ENCODE data around the gene TSHR.

The TSHR gene

DNA sequence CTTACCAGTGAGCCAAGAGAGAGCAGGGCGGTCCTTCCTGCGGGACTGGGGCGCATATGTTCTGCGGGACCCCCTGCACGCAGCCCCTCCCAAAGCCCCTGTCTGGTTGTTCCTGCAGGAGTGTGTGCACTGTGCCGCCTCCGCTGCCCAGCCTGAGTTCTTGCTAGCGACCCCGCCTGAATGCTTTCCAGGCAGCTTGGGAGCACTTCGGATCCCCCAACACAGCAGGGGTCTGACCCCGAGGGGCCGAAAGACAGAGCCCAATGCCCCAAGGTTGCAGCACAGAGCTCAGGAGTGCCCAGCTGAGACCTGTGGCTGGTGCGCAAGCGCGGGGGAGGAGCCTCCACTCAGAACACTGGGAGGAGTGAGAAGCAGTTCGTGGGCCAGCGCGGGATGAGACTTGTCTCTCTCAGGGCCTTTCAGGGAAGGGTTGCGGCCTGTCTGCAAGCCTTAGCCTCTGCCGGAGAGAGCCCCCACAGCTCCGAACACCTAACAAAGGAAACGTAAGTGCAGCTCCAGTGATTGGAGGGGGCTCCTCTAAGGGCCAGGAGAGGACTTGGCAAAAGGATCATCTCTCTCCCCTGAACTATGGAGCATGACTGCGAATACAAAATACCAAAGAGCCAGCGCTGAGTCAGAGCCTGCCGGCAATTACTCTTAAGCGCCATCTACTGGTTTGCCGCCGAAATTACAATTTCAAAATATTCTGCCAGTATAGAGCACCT is 214.8 kb downstream of the TSHR start:
- H3K9me3 ChIP-seq (ENCODE audit: low read length), result no peaks in the 10 kb centered on the region
- no peaks in the 10 kb centered on the region for H3K27me3 ChIP-seq (ENCODE audit: control insufficient read depth in 1 of 2, insufficient read depth in 2 of 2, low read length in 2 of 2)
- peak overlapping the region; percentile 70 for H3K27ac ChIP-seq (ENCODE audit: low read depth, low read length)
- H3K4me3 ChIP-seq (ENCODE audit: low read depth in 1 of 2, low read length in 2 of 2), result peak overlapping the region; percentile 71 to 83
- H3K36me3 ChIP-seq (ENCODE audit: insufficient read depth, low read length), result no peaks in the 10 kb centered on the region
- H3K9ac ChIP-seq (ENCODE audit: low read length), result peak overlapping the region; percentile 77
- H3K4me1 ChIP-seq (ENCODE audit: insufficient read depth, low read length), result peaks cover 6% of the 10 kb centered on the region

DNA sequence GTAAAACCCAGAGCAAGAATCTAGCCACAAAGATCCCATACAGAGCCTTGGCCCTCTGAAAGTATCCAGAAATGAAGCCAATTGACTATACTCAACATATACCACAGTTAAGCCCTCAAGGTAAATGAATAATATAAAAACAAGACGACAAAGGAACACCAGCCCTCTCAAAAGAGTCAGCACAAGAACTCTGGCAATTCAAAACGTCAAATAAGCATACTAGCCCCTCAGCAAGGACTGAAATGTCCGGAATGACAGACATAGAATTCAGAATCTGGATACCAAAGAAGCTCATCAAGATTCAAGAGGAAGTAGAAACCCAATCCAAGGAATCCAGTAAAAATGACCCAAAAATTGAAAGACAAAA is 215.4 kb downstream of the TSHR start:
- Histone ChIP-seq H3K4me3 (ENCODE audit: low read depth in 1 of 2, low read length in 2 of 2) (peak overlapping the region in 1 of 2 donors; percentile 83), H3K27ac (ENCODE audit: low read depth, low read length) (no peak overlapping the region), H3K9ac (ENCODE audit: low read length) (peak overlapping the region; percentile 47)

DNA sequence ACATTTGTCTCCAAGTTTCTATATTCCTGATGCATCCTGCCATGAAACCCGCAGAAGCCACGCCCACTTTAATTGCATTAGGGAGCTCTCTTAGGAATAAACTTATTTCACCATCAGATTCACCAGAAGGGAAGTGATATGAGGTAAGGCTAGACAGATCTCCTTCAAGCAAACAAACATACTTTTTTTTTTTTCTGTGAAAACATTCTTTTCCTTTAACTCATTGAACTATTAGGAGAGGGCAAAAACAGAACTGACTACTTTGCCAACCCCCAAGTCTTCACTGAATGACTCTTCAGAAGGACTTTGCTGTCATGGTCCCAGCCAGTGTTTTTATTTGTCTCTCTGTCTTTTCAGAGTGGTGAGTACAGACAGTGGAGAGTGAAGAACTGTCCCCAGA is 216.9 kb downstream of the TSHR start:
- Histone ChIP-seq H3K27me3 (ENCODE audit: control insufficient read depth in 1 of 2, insufficient read depth in 2 of 2, low read length in 2 of 2) (no peaks in the 10 kb centered on the region), H3K4me1 (ENCODE audit: insufficient read depth, low read length) (peaks cover 6% of the 10 kb centered on the region), H3K27ac (ENCODE audit: low read depth, low read length) (no peak overlapping the region), H3K36me3 (ENCODE audit: insufficient read depth, low read length) (no peaks in the 10 kb centered on the region), H3K4me3 (ENCODE audit: low read depth in 1 of 2, low read length in 2 of 2) (no peak overlapping the region), H3K9me3 (ENCODE audit: low read length) (no peaks in the 10 kb centered on the region), H3K9ac (ENCODE audit: low read length) (no peak overlapping the region)

More for the DNA sequence above, 215.4 kb downstream of the TSHR start:
- H3K36me3 ChIP-seq (ENCODE audit: insufficient read depth, low read length), result no peaks in the 10 kb centered on the region
- no peaks in the 10 kb centered on the region for H3K9me3 ChIP-seq (ENCODE audit: low read length)
- H3K4me1 ChIP-seq (ENCODE audit: insufficient read depth, low read length), result peaks cover 6% of the 10 kb centered on the region
- no peaks in the 10 kb centered on the region for H3K27me3 ChIP-seq (ENCODE audit: control insufficient read depth in 1 of 2, insufficient read depth in 2 of 2, low read length in 2 of 2)

DNA sequence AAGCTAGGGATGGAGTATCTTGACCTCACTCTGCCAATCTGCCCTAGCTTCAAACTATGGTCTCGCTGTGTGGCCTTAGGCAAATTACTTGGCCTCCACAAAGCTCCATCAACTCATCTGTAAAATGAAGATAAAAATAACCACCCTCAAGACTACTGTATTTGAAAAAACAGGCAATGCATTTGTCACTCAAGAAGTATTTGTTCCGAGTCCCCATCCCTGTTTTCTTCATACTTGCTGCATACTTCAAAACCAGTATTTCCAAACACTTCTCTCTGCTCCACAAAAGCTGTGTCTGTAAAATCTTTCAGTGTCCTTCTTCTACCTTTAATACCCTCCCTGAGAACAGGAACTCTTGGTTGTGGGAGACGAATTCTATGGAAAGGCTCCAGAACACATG is 217.5 kb downstream of the TSHR start:
- Histone ChIP-seq H3K9ac (ENCODE audit: low read length) (no peak overlapping the region), H3K27ac (ENCODE audit: low read depth, low read length) (no peak overlapping the region), H3K27me3 (ENCODE audit: control insufficient read depth in 1 of 2, insufficient read depth in 2 of 2, low read length in 2 of 2) (no peaks in the 10 kb centered on the region), H3K4me3 (ENCODE audit: low read depth in 1 of 2, low read length in 2 of 2) (no peak overlapping the region), H3K4me1 (ENCODE audit: insufficient read depth, low read length) (peaks cover 7% of the 10 kb centered on the region), H3K9me3 (ENCODE audit: low read length) (no peaks in the 10 kb centered on the region), H3K36me3 (ENCODE audit: insufficient read depth, low read length) (no peaks in the 10 kb centered on the region)

DNA sequence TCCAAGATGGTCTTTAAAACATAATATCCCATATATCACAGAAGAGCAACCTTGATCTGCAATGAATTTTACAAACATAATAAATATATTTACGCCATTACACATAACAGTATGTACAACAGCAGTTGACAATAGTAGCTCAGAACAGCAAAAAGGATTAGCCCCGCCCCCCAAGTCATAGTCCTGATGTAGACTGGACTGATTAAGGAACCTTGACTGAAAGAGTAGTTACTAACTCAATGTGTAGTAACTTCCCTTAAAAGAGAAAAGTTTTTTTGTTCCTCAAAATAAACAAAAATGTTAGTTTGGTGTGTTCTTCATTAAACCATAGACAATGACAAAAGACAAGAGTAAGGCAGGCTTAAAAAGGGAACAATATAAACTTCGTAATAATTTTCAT is 220.8 kb downstream of the TSHR start:
- no peak overlapping the region for H3K9ac ChIP-seq (ENCODE audit: low read length)
- H3K36me3 ChIP-seq (ENCODE audit: insufficient read depth, low read length), result no peaks in the 10 kb centered on the region
- H3K4me3 ChIP-seq (ENCODE audit: low read depth in 1 of 2, low read length in 2 of 2), result no peak overlapping the region
- H3K4me1 ChIP-seq (ENCODE audit: insufficient read depth, low read length), result peaks cover 7% of the 10 kb centered on the region
- no peaks in the 10 kb centered on the region for H3K27me3 ChIP-seq (ENCODE audit: control insufficient read depth in 1 of 2, insufficient read depth in 2 of 2, low read length in 2 of 2)
- H3K9me3 ChIP-seq (ENCODE audit: low read length), result no peaks in the 10 kb centered on the region
- no peak overlapping the region for H3K27ac ChIP-seq (ENCODE audit: low read depth, low read length)

DNA sequence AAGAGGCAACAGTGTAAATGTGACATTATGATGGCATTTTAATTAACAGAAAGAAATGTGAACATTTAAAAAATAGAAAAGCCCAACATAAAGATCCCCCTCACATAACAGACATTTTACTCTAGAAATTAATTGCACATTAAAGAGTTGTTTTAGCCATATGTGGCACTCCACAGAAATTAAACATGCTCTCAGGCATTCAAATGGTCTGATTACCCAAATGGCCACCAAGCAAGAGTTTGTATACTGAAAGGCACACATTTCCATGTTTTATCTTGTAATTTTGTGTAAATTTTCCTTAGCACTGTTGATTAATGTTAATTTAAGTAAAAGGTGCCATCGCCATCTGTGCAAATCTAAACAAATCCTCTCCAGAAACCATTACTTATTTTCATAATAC is 221.8 kb downstream of the TSHR start:
- H3K27ac ChIP-seq (ENCODE audit: low read depth, low read length), result no peak overlapping the region
- H3K4me3 ChIP-seq (ENCODE audit: low read depth in 1 of 2, low read length in 2 of 2), result peak overlapping the region in 1 of 2 donors; percentile 52
- peaks cover 14% of the 10 kb centered on the region for H3K4me1 ChIP-seq (ENCODE audit: insufficient read depth, low read length)
- no peaks in the 10 kb centered on the region for H3K36me3 ChIP-seq (ENCODE audit: insufficient read depth, low read length)
- H3K9me3 ChIP-seq (ENCODE audit: low read length), result no peaks in the 10 kb centered on the region
- H3K9ac ChIP-seq (ENCODE audit: low read length), result peak overlapping the region; percentile 34
- no peaks in the 10 kb centered on the region for H3K27me3 ChIP-seq (ENCODE audit: control insufficient read depth in 1 of 2, insufficient read depth in 2 of 2, low read length in 2 of 2)

DNA sequence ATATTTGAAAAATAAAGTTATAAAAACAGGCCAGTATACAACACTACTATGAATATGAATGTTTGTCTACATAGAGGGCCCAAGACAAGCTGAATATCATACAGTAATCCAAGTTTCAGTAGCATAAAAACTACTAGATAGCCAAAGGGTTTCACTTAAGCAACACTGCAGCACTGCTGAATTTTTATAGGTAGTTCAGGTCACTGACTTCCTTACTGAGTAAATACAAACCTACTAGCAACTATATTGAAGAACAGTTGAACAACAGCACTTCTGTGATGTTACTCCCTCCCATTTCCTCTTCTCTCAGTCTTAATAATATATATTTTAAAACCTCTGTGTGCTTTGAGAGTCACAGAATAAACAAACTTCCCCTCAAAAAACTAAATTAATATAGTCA is 222.6 kb downstream of the TSHR start:
- Histone ChIP-seq H3K36me3 (ENCODE audit: insufficient read depth, low read length) (no peaks in the 10 kb centered on the region), H3K9me3 (ENCODE audit: low read length) (no peaks in the 10 kb centered on the region), H3K4me3 (ENCODE audit: low read depth in 1 of 2, low read length in 2 of 2) (peak overlapping the region in 1 of 2 donors; percentile 52), H3K27ac (ENCODE audit: low read depth, low read length) (no peak overlapping the region), H3K27me3 (ENCODE audit: control insufficient read depth in 1 of 2, insufficient read depth in 2 of 2, low read length in 2 of 2) (no peaks in the 10 kb centered on the region), H3K9ac (ENCODE audit: low read length) (no peak overlapping the region), H3K4me1 (ENCODE audit: insufficient read depth, low read length) (peaks cover 15% of the 10 kb centered on the region)

DNA sequence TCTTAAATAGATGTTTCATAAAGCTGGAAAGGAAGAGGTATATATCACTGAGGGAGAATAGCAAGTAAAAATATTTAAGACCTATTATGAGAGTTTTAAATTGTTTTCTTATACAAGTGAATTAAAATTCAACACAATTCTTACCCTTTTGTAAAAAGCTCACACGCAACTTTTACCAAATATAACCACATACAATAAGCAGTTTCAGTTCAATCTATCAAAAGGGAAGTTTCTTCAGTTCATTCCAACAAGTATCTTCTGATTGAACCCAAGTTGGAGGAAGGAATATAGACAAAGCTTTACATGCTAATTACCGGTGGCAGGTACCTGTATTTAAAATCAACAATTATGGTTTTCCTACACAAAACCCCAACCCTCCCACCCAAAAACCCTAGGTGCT is 224.2 kb downstream of the TSHR start:
- H3K9ac ChIP-seq (ENCODE audit: low read length), result no peak overlapping the region
- no peaks in the 10 kb centered on the region for H3K27me3 ChIP-seq (ENCODE audit: control insufficient read depth in 1 of 2, insufficient read depth in 2 of 2, low read length in 2 of 2)
- no peaks in the 10 kb centered on the region for H3K9me3 ChIP-seq (ENCODE audit: low read length)
- H3K36me3 ChIP-seq (ENCODE audit: insufficient read depth, low read length), result no peaks in the 10 kb centered on the region
- H3K4me3 ChIP-seq (ENCODE audit: low read depth in 1 of 2, low read length in 2 of 2), result no peak overlapping the region
- H3K4me1 ChIP-seq (ENCODE audit: insufficient read depth, low read length), result peaks cover 15% of the 10 kb centered on the region
- no peak overlapping the region for H3K27ac ChIP-seq (ENCODE audit: low read depth, low read length)

DNA sequence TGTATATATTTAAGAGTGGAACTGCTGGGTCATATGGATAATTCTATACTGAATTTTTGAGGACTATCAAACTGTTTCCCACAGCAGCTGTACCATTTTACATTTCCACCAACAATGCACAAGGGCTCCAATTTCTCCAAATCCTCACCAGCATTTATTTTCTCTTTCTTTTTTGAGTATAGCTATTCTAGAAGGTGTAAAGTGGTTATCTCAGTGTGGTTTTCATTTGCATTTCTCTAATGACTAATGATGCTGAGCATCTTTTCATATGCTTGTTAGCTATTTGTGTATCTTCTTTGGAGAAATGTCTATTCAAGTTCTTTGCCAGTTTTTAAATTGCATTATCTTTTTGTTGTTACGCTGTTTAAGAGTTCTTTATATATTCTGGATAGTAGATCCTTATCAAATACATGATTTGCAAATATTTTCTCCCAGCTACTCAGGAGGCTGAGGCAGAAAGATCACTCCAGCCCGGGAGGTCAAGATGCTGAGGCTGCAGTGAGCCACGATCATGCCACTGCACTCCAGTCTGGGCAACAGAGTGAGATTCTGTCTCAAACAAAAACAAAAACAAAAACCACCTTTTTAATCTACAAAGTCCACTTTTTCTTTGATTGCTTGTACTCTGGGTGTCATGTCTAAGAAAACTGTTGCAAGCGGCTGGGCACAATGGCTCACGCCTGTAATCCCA is 232.6 kb downstream of the TSHR start:
- Histone ChIP-seq H3K36me3 (ENCODE audit: insufficient read depth, low read length) (peaks cover 31% of the 10 kb centered on the region), H3K9ac (ENCODE audit: low read length) (no peak overlapping the region), H3K4me3 (ENCODE audit: low read depth in 1 of 2, low read length in 2 of 2) (no peak overlapping the region), H3K27ac (ENCODE audit: low read depth, low read length) (no peak overlapping the region), H3K27me3 (ENCODE audit: control insufficient read depth in 1 of 2, insufficient read depth in 2 of 2, low read length in 2 of 2) (no peaks in the 10 kb centered on the region), H3K9me3 (ENCODE audit: low read length) (no peaks in the 10 kb centered on the region), H3K4me1 (ENCODE audit: insufficient read depth, low read length) (no peaks in the 10 kb centered on the region)

DNA sequence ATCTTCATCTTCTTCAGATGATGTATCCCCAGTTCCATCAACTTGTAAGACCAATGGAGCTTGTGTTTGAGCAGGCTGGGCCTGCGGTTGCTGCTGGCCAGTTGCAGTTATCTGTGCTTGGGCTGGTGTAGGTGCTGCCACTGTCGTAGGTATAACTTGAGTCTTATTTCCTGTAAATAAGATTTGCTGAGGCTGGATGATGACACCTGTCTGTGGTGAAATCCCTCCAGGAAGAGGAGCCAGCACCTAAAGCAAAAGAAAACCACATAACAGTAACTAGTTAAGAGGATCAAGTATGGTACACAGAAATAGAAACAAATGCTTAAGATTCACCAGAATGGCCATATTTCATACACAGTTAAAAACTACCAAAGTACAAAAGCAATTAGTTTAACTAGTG is 237.2 kb downstream of the TSHR start:
- Histone ChIP-seq H3K9ac (ENCODE audit: low read length) (no peak overlapping the region), H3K36me3 (ENCODE audit: insufficient read depth, low read length) (peaks cover 58% of the 10 kb centered on the region)

DNA sequence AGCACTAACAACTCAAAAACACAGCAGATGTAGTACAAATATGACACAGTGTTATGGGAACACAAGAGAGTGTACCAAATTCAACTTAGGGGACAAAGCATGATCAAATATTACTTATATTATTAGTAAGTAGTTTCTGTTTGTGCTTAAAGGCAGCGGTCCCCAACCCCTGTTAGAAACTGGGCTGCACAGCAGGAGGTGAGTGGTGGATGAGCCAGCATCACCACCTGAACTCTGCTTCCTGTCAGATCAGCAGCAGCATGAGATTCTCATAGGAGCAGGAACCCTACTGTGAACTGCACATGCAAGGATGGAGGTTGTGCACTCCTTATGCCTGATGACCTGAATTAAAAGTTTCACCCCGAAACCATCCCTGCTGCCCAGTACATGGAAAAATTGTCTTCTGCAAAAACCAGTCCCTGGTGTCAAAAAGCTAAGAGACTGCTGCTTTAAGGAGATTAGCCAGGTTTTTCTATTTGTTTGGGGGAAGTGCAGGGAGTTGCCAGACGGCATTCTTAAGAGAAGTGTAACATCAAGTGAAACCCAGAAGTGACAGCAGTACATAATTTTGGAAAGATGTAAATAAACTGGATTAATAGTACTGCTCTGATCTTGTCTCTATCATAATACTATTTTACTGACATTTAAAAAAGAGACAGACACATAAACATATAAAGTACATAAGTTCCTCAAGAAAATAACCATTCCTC is 238.7 kb downstream of the TSHR start:
- Histone ChIP-seq H3K9ac (ENCODE audit: low read length) (no peak overlapping the region), H3K27me3 (ENCODE audit: control insufficient read depth in 1 of 2, insufficient read depth in 2 of 2, low read length in 2 of 2) (no peaks in the 10 kb centered on the region), H3K4me1 (ENCODE audit: insufficient read depth, low read length) (no peaks in the 10 kb centered on the region), H3K36me3 (ENCODE audit: insufficient read depth, low read length) (peaks cover 54% of the 10 kb centered on the region), H3K27ac (ENCODE audit: low read depth, low read length) (no peak overlapping the region), H3K9me3 (ENCODE audit: low read length) (no peaks in the 10 kb centered on the region), H3K4me3 (ENCODE audit: low read depth in 1 of 2, low read length in 2 of 2) (no peak overlapping the region)

More for the DNA sequence above, 237.2 kb downstream of the TSHR start:
- H3K4me3 ChIP-seq (ENCODE audit: low read depth in 1 of 2, low read length in 2 of 2), result no peak overlapping the region
- H3K27ac ChIP-seq (ENCODE audit: low read depth, low read length), result no peak overlapping the region
- H3K4me1 ChIP-seq (ENCODE audit: insufficient read depth, low read length), result no peaks in the 10 kb centered on the region
- H3K27me3 ChIP-seq (ENCODE audit: control insufficient read depth in 1 of 2, insufficient read depth in 2 of 2, low read length in 2 of 2), result no peaks in the 10 kb centered on the region
- H3K9me3 ChIP-seq (ENCODE audit: low read length), result no peaks in the 10 kb centered on the region

Measured in muscle layer of colon (tissue), 2 donors.